ENCODE measurements around the gene PTPN21. TPM values are rescaled to one million over a fixed set of nuclear protein-coding genes. Genes with fewer than 3 reads are reported as not detected.
A peak's percentile ranks its signal among the peaks of the same experiment; 100 is the strongest.

The PTPN21 gene
- total and polyA plus RNA-seq, 2 of the 13 experiments (the other 11 are each of a cell fraction or from before 2014, with no cell fraction given): 2.0 to 3.7 TPM

DNA sequence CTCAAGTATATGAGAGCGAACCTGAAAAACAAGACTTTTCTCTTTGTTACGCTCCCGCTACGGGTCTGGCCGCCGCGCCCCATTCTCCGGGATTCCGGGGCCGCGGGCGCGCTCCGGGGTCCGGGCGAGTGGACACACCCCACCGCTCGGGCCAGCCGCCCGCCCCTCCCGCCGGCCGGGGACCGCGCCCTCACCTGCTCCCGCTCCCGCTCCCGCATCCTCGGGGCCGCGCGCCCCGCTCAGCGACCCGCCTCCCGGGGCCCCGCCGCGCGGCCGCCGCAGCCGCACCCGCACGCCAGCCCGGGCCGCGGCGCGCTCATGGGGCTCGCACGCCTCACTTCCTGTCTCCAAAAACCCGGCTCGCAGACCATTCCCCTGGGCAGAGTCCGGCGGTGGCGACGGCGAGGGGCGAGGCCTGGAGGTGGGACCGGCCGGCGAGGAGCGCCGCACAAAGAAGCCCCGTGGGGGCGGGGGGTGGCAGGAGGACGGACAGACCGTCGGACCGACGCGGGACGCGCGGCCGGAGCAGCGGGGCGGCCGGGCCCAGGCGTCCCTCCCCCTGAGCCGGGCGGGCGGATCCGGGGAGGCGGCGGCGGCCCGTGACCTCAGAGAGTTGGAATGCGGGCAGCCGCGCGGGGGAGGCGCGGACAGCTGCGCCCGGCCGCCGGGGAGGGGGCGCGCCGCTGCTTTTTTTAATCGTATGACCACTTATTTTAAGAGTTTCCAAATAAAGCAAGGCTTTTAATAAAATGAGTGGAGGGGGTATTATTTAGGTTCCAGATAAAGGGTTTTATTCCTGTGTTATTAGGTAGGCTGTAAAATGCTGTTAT lies at the start of gene PTPN21 (continued):
- TF ChIP-seq, protein P1, sequence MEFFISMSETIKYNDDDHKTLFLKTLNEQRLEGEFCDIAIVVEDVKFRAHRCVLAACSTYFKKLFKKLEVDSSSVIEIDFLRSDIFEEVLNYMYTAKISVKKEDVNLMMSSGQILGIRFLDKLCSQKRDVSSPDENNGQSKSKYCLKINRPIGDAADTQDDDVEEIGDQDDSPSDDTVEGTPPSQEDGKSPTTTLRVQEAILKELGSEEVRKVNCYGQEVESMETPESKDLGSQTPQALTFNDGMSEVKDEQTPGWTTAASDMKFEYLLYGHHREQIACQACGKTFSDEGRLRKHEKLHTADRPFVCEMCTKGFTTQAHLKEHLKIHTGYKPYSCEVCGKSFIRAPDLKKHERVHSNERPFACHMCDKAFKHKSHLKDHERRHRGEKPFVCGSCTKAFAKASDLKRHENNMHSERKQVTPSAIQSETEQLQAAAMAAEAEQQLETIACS (CRISPR knock-in tag; IDR thresholded peaks at IDR 0.05): peak; percentile 50
- peak; percentile 89 for TF ChIP-seq JUN (CRISPR knock-in tag; IDR thresholded peaks at IDR 0.05)
- TF ChIP-seq, protein P2, sequence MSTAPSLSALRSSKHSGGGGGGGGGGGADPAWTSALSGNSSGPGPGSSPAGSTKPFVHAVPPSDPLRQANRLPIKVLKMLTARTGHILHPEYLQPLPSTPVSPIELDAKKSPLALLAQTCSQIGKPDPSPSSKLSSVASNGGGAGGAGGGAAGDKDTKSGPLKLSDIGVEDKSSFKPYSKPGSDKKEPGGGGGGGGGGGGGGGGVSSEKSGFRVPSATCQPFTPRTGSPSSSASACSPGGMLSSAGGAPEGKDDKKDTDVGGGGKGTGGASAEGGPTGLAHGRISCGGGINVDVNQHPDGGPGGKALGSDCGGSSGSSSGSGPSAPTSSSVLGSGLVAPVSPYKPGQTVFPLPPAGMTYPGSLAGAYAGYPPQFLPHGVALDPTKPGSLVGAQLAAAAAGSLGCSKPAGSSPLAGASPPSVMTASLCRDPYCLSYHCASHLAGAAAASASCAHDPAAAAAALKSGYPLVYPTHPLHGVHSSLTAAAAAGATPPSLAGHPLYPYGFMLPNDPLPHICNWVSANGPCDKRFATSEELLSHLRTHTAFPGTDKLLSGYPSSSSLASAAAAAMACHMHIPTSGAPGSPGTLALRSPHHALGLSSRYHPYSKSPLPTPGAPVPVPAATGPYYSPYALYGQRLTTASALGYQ (CRISPR knock-in tag; IDR thresholded peaks at IDR 0.05): no peak
- TF ChIP-seq ZFP82 (CRISPR knock-in tag; IDR thresholded peaks at IDR 0.05; ENCODE audit: borderline replicate concordance): no peak
- peak; percentile 53; the same call in 1 of the 2 replicates for TF ChIP-seq SALL1 (CRISPR knock-in tag; IDR thresholded peaks at IDR 0.05)
- peak; percentile 68 for TF ChIP-seq FOSL2 (CRISPR knock-in tag; IDR thresholded peaks at IDR 0.05)
- TF ChIP-seq, protein P3, sequence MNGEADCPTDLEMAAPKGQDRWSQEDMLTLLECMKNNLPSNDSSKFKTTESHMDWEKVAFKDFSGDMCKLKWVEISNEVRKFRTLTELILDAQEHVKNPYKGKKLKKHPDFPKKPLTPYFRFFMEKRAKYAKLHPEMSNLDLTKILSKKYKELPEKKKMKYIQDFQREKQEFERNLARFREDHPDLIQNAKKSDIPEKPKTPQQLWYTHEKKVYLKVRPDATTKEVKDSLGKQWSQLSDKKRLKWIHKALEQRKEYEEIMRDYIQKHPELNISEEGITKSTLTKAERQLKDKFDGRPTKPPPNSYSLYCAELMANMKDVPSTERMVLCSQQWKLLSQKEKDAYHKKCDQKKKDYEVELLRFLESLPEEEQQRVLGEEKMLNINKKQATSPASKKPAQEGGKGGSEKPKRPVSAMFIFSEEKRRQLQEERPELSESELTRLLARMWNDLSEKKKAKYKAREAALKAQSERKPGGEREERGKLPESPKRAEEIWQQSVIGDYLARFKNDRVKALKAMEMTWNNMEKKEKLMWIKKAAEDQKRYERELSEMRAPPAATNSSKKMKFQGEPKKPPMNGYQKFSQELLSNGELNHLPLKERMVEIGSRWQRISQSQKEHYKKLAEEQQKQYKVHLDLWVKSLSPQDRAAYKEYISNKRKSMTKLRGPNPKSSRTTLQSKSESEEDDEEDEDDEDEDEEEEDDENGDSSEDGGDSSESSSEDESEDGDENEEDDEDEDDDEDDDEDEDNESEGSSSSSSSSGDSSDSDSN (CRISPR knock-in tag; IDR thresholded peaks at IDR 0.05): peak; percentile 67; the same call in 1 of the 2 replicates
- TF ChIP-seq THAP11 (CRISPR knock-in tag; IDR thresholded peaks at IDR 0.05): peak; percentile 47; the same call in 1 of the 2 replicates
- TF ChIP-seq HNRNPLL (IDR thresholded peaks at IDR 0.05; ENCODE audit: low read depth, low read length, poor library complexity, severe bottlenecking): peak; percentile 45
- TF ChIP-seq, protein P4, sequence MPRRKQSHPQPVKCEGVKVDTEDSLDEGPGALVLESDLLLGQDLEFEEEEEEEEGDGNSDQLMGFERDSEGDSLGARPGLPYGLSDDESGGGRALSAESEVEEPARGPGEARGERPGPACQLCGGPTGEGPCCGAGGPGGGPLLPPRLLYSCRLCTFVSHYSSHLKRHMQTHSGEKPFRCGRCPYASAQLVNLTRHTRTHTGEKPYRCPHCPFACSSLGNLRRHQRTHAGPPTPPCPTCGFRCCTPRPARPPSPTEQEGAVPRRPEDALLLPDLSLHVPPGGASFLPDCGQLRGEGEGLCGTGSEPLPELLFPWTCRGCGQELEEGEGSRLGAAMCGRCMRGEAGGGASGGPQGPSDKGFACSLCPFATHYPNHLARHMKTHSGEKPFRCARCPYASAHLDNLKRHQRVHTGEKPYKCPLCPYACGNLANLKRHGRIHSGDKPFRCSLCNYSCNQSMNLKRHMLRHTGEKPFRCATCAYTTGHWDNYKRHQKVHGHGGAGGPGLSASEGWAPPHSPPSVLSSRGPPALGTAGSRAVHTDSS (CRISPR knock-in tag; conservative IDR thresholded peaks at IDR 0.05): no peak
- TF ChIP-seq ATF7 (IDR thresholded peaks at IDR 0.05): no peak
- TF ChIP-seq ATF7 (CRISPR knock-in tag; IDR thresholded peaks at IDR 0.05): peak; percentile 84
- TF ChIP-seq ZFX (CRISPR knock-in tag; IDR thresholded peaks at IDR 0.05; ENCODE audit: low read depth): peak; percentile 77
- TF ChIP-seq TOPORS (CRISPR knock-in tag; IDR thresholded peaks at IDR 0.05): no peak
- TF ChIP-seq ETV5 (CRISPR knock-in tag; IDR thresholded peaks at IDR 0.05; ENCODE audit: borderline replicate concordance): peak; percentile 17; the same call in 1 of the 2 replicates
- 0 out of 2 replicates have a peak, but pooled peaks have one; percentile 47 for TF ChIP-seq ZNF274 (CRISPR knock-in tag; IDR thresholded peaks at IDR 0.05)
- no peak for TF ChIP-seq SOX5 (CRISPR knock-in tag; IDR thresholded peaks at IDR 0.05; ENCODE audit: borderline replicate concordance)
- TF ChIP-seq PPARG (CRISPR knock-in tag; conservative IDR thresholded peaks at IDR 0.05): 0 out of 2 replicates have a peak, but pooled peaks have one; percentile 19
- TF ChIP-seq ZBTB1 (CRISPR knock-in tag; IDR thresholded peaks at IDR 0.05; ENCODE audit: borderline replicate concordance): 0 out of 2 replicates have a peak, but pooled peaks have one; percentile 45
- no peak for TF ChIP-seq GATAD2A (CRISPR knock-in tag; IDR thresholded peaks at IDR 0.05)
